ENCODE data around the gene CTNNBL1.

The CTNNBL1 gene

DNA sequence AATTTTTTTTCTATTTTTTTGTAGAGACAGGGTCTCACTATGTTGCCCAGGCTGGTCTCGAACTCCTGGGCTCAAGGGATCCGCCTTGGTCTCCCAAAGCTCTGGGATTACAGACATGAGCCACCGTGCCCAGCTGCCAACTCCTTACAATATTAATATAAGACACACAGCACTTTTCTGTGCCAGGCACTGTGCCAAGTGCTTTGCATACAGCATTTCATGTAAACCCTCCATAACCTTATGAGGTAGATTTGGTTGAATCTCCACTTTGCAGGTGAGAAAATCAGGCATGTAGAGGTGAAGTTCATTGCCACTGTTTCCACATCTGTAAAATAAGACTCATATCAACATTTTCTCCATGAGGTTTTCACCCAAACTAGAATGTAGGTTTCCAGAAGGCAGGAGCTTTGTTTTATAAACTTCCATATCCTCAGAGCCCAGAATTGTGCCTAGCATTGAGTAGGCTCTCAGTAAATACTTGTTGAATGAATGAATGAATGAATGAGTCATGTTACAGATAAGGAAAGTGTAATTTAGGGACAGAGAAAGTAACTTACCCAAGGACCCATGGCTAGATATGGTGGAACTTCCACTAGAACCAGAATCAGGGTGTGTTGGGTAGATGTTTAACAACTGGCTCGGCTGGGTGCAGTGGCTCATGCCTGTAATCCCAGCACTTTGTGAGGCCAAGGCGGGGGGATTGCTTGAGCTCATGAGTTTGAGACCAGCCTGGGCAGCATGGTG is 3.0 kb upstream of the CTNNBL1 start:
- Histone ChIP-seq H4K8ac (ENCODE audit: low read length) (no peak overlapping the region), H2AFZ (ENCODE audit: low read depth, low read length) (no peak overlapping the region), H2BK12ac (ENCODE audit: low read length in 2 of 2) (no peak overlapping the region), H2BK120ac (ENCODE audit: low read depth, low read length) (no peak overlapping the region), H3K9ac (ENCODE audit: low read length) (no peak overlapping the region), H2BK5ac (ENCODE audit: low read depth, low read length, poor library complexity, severe bottlenecking) (no peak overlapping the region), H3K14ac (ENCODE audit: low read length in 2 of 2) (no peak overlapping the region), H3K23ac (ENCODE audit: low read length in 2 of 2) (no peak overlapping the region), H2AK5ac (ENCODE audit: low read length, severe bottlenecking) (no peak overlapping the region), H3K79me1 (replicated peaks; ENCODE audit: low read length, poor library complexity, severe bottlenecking) (peaks cover 5% of the 10 kb centered on the region), H3K27ac (ENCODE audit: low read length, poor library complexity, severe bottlenecking) (no peak overlapping the region), H3K18ac (ENCODE audit: low read depth in 1 of 2, low read length in 2 of 2) (no peak overlapping the region), H4K91ac (ENCODE audit: low read length) (no peak overlapping the region), H3K36me3 (ENCODE audit: control insufficient read depth in 1 of 2, insufficient read depth in 2 of 2, low read depth in 1 of 2, low read length in 2 of 2) (no peaks in the 10 kb centered on the region), H2BK15ac (ENCODE audit: low read depth, poor library complexity, severe bottlenecking) (no peak overlapping the region), H3K4me2 (ENCODE audit: low read length, poor library complexity, severe bottlenecking) (no peak overlapping the region), H3K4ac (ENCODE audit: low read depth in 1 of 2, low read length in 2 of 2) (no peak overlapping the region), H3K4me3 (ENCODE audit: insufficient read depth in 1 of 2, low read depth in 1 of 2, low read length in 2 of 2) (no peak overlapping the region), H3K27me3 (ENCODE audit: control insufficient read depth in 1 of 2, insufficient read depth in 1 of 2, low read length in 2 of 2) (peaks cover 0 to 40% of the 10 kb centered on the region in 2 experiments), H3K4me1 (ENCODE audit: control insufficient read depth, insufficient read depth, low read depth, low read length) (peaks cover 5% of the 10 kb centered on the region), H3K9me3 (ENCODE audit: control insufficient read depth, low read length) (peaks cover 8% of the 10 kb centered on the region)
- 66% methylated on average over 3 of the region's 5 CpGs for WGBS
- no peak for DNase-seq

GRCh38 chr20:37692459-37693166 is 1.2 kb upstream of the CTNNBL1 start:
- 84% methylated on average over 8 of the region's 8 CpGs for WGBS
- no peak overlapping the region for H2BK12ac ChIP-seq (ENCODE audit: low read length in 2 of 2)
- DNase-seq = no peak
- no peak overlapping the region for H4K8ac ChIP-seq (ENCODE audit: low read length)
- H2BK5ac ChIP-seq (ENCODE audit: low read depth, low read length, poor library complexity, severe bottlenecking) = no peak overlapping the region
- H3K23ac ChIP-seq (ENCODE audit: low read length in 2 of 2) = no peak overlapping the region
- no peak overlapping the region for H3K18ac ChIP-seq (ENCODE audit: low read depth in 1 of 2, low read length in 2 of 2)
- no peak overlapping the region for H3K4me2 ChIP-seq (ENCODE audit: low read length, poor library complexity, severe bottlenecking)
- H2AFZ ChIP-seq (ENCODE audit: low read depth, low read length) = no peak overlapping the region
- peaks cover 0 to 4% of the 10 kb centered on the region in 2 experiments for H3K36me3 ChIP-seq (ENCODE audit: control insufficient read depth in 1 of 2, insufficient read depth in 2 of 2, low read depth in 1 of 2, low read length in 2 of 2)
- H3K4ac ChIP-seq (ENCODE audit: low read depth in 1 of 2, low read length in 2 of 2) = no peak overlapping the region
- peaks cover 0 to 25% of the 10 kb centered on the region in 2 experiments for H3K27me3 ChIP-seq (ENCODE audit: control insufficient read depth in 1 of 2, insufficient read depth in 1 of 2, low read length in 2 of 2)
- no peak overlapping the region for H2BK15ac ChIP-seq (ENCODE audit: low read depth, poor library complexity, severe bottlenecking)
- H3K14ac ChIP-seq (ENCODE audit: low read length in 2 of 2) = no peak overlapping the region
- H3K4me3 ChIP-seq (ENCODE audit: insufficient read depth in 1 of 2, low read depth in 1 of 2, low read length in 2 of 2) = no peak overlapping the region
- peaks cover 5% of the 10 kb centered on the region for H3K4me1 ChIP-seq (ENCODE audit: control insufficient read depth, insufficient read depth, low read depth, low read length)
- no peak overlapping the region for H4K91ac ChIP-seq (ENCODE audit: low read length)
- peaks cover 11% of the 10 kb centered on the region for H3K79me1 ChIP-seq (replicated peaks; ENCODE audit: low read length, poor library complexity, severe bottlenecking)
- H3K27ac ChIP-seq (ENCODE audit: low read length, poor library complexity, severe bottlenecking) = no peak overlapping the region
- no peak overlapping the region for H3K9ac ChIP-seq (ENCODE audit: low read length)
- no peaks in the 10 kb centered on the region for H3K9me3 ChIP-seq (ENCODE audit: control insufficient read depth, low read length)
- H2BK120ac ChIP-seq (ENCODE audit: low read depth, low read length) = no peak overlapping the region
- H2AK5ac ChIP-seq (ENCODE audit: low read length, severe bottlenecking) = no peak overlapping the region

DNA sequence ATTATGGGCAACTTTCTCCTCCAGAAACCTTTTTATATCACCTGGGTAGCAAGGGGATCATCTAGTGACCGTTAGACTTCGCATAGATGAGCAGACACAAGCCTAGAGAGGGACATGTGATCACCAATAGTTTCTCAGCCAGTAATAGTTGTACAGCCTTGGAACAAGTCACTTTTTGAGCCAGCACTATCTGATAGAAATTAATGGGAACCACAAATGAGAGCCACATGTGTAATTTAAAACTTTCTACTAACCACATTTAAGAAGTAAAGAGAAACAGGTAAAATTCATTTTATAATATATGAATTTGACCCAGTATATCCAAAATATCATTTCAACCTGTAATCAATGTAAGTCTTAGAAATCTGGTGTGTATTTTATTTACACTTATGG is 592 bp upstream of the CTNNBL1 start:
- peaks cover 16% of the 10 kb centered on the region for H3K79me1 ChIP-seq (replicated peaks; ENCODE audit: low read length, poor library complexity, severe bottlenecking)
- peak overlapping the region; percentile 61 for H2AFZ ChIP-seq (ENCODE audit: low read depth, low read length)
- H3K4me1 ChIP-seq (ENCODE audit: control insufficient read depth, insufficient read depth, low read depth, low read length) = peaks cover 5% of the 10 kb centered on the region
- peak overlapping the region in 1 of 2 experiments; percentile 81 for H3K4me3 ChIP-seq (ENCODE audit: insufficient read depth in 1 of 2, low read depth in 1 of 2, low read length in 2 of 2)
- H2BK15ac ChIP-seq (ENCODE audit: low read depth, poor library complexity, severe bottlenecking) = no peak overlapping the region
- peak overlapping the region; percentile 68 for H3K4me2 ChIP-seq (ENCODE audit: low read length, poor library complexity, severe bottlenecking)
- no peak overlapping the region for H3K27ac ChIP-seq (ENCODE audit: low read length, poor library complexity, severe bottlenecking)
- H3K23ac ChIP-seq (ENCODE audit: low read length in 2 of 2) = no peak overlapping the region
- H2BK120ac ChIP-seq (ENCODE audit: low read depth, low read length) = no peak overlapping the region
- no peak overlapping the region for H3K4ac ChIP-seq (ENCODE audit: low read depth in 1 of 2, low read length in 2 of 2)
- no peak overlapping the region for H2BK12ac ChIP-seq (ENCODE audit: low read length in 2 of 2)
- H3K18ac ChIP-seq (ENCODE audit: low read depth in 1 of 2, low read length in 2 of 2) = no peak overlapping the region
- H2BK5ac ChIP-seq (ENCODE audit: low read depth, low read length, poor library complexity, severe bottlenecking) = no peak overlapping the region
- peak overlapping the region; percentile 81 for H4K8ac ChIP-seq (ENCODE audit: low read length)
- H3K9me3 ChIP-seq (ENCODE audit: control insufficient read depth, low read length) = no peaks in the 10 kb centered on the region
- H3K36me3 ChIP-seq (ENCODE audit: control insufficient read depth in 1 of 2, insufficient read depth in 2 of 2, low read depth in 1 of 2, low read length in 2 of 2) = peaks cover 0 to 4% of the 10 kb centered on the region in 2 experiments
- H4K91ac ChIP-seq (ENCODE audit: low read length) = no peak overlapping the region
- no peak for DNase-seq
- peaks cover 0 to 19% of the 10 kb centered on the region in 2 experiments for H3K27me3 ChIP-seq (ENCODE audit: control insufficient read depth in 1 of 2, insufficient read depth in 1 of 2, low read length in 2 of 2)
- no peak overlapping the region for H3K14ac ChIP-seq (ENCODE audit: low read length in 2 of 2)
- 100% methylated on average over 2 of the region's 2 CpGs for WGBS
- no peak overlapping the region for H2AK5ac ChIP-seq (ENCODE audit: low read length, severe bottlenecking)
- peak overlapping the region; percentile 82 for H3K9ac ChIP-seq (ENCODE audit: low read length)

DNA sequence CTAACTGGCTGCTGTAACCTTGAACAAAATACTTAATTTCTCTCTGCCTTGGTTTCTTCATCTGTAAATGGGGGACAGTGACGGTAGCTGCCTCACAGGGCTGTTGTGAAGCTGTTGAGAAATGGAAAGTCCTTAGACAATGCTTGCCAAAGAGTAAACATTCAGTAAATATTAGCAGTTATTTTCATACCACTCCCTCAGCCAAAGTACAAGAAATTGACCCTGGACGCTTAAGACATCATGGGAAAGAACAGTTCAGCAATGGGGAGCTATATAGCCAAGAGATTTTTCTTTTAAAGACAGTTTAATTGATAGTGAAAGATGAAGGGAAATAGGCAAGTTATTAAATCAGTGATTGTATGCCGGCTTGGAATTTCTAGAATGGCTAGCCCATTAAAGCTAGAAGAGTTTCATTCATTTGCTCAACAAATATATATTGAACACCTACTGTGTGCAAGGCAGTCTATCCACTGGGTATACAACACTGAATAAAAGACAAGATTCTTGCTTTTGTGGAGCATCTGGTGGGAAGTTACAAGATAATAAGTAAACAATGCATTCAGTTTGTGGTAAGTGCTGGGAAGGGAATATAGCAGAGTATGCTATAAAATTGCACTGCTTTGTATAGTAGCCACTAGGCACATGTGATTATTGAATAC is 2.0 kb downstream of the CTNNBL1 start:
- WGBS = 89% methylated on average over 1 of the region's 3 CpGs

More for the DNA sequence above, 2.0 kb downstream of the CTNNBL1 start:
- no peaks in the 10 kb centered on the region for H3K9me3 ChIP-seq (ENCODE audit: control insufficient read depth, low read length)
- H2AFZ ChIP-seq (ENCODE audit: low read depth, low read length) = no peak overlapping the region
- no peak overlapping the region for H3K4me2 ChIP-seq (ENCODE audit: low read length, poor library complexity, severe bottlenecking)
- peaks cover 5% of the 10 kb centered on the region for H3K4me1 ChIP-seq (ENCODE audit: control insufficient read depth, insufficient read depth, low read depth, low read length)
- H3K27me3 ChIP-seq (ENCODE audit: control insufficient read depth in 1 of 2, insufficient read depth in 1 of 2, low read length in 2 of 2) = peaks cover 0 to 5% of the 10 kb centered on the region in 2 experiments
- peak overlapping the region in 1 of 2 experiments; percentile 95 for H3K4me3 ChIP-seq (ENCODE audit: insufficient read depth in 1 of 2, low read depth in 1 of 2, low read length in 2 of 2)
- H3K79me1 ChIP-seq (replicated peaks; ENCODE audit: low read length, poor library complexity, severe bottlenecking) = peaks cover 26% of the 10 kb centered on the region
- H3K27ac ChIP-seq (ENCODE audit: low read length, poor library complexity, severe bottlenecking) = no peak overlapping the region
- no peak overlapping the region for H4K8ac ChIP-seq (ENCODE audit: low read length)
- no peak overlapping the region for H4K91ac ChIP-seq (ENCODE audit: low read length)
- H3K23ac ChIP-seq (ENCODE audit: low read length in 2 of 2) = no peak overlapping the region
- H3K9ac ChIP-seq (ENCODE audit: low read length) = no peak overlapping the region
- H2BK12ac ChIP-seq (ENCODE audit: low read length in 2 of 2) = no peak overlapping the region
- H2BK120ac ChIP-seq (ENCODE audit: low read depth, low read length) = no peak overlapping the region
- H2BK5ac ChIP-seq (ENCODE audit: low read depth, low read length, poor library complexity, severe bottlenecking) = no peak overlapping the region
- no peak for DNase-seq
- H2AK5ac ChIP-seq (ENCODE audit: low read length, severe bottlenecking) = no peak overlapping the region
- no peak overlapping the region for H3K14ac ChIP-seq (ENCODE audit: low read length in 2 of 2)
- peaks cover 0 to 4% of the 10 kb centered on the region in 2 experiments for H3K36me3 ChIP-seq (ENCODE audit: control insufficient read depth in 1 of 2, insufficient read depth in 2 of 2, low read depth in 1 of 2, low read length in 2 of 2)
- no peak overlapping the region for H3K4ac ChIP-seq (ENCODE audit: low read depth in 1 of 2, low read length in 2 of 2)
- no peak overlapping the region for H2BK15ac ChIP-seq (ENCODE audit: low read depth, poor library complexity, severe bottlenecking)
- no peak overlapping the region for H3K18ac ChIP-seq (ENCODE audit: low read depth in 1 of 2, low read length in 2 of 2)

All from mesenchymal stem cell (in vitro differentiated cells and primary cell).